OCI-LY1 (cell line): ENCODE data around the gene MPPED1.

ENCODE experiments used
- H2AFZ ChIP-seq: fragments of 200-600 bp; sonication (generic), shearing (Covaris generic); 2 replicates; pipeline ENCODE4 v1.6.0; 2014; ENCODE audit warnings: antibody characterized with exemption, mild to moderate bottlenecking, low read length
- H3F3A ChIP-seq: fragments of 200-600 bp; sonication (generic), shearing (Covaris generic); 2 replicates; pipeline ENCODE4 v1.6.0; 2014; ENCODE audit warnings: mild to moderate bottlenecking, antibody characterized with exemption, low read length, moderate library complexity; ENCODE audit not compliant: insufficient read depth
- H3K27ac ChIP-seq: fragments of 200-600 bp; sonication (generic); 2 replicates; pipeline ENCODE4 v1.5.1; 2014; ENCODE audit warnings: low read length, mixed run types, mild to moderate bottlenecking, low read depth; ENCODE audit not compliant: poor library complexity, severe bottlenecking
- H3K27me3 ChIP-seq: fragments of 200-600 bp; sonication (generic); 2 replicates; pipeline ENCODE4 v1.6.0; 2014; ENCODE audit warnings: antibody characterized with exemption, mild to moderate bottlenecking, low read length, moderate library complexity; ENCODE audit not compliant: insufficient read depth
- H3K36me3 ChIP-seq: fragments of 200-600 bp; sonication (generic); 2 replicates; pipeline ENCODE4 v1.6.1; 2014; ENCODE audit warnings: mild to moderate bottlenecking, antibody characterized with exemption, low read length, moderate library complexity, mixed read lengths; ENCODE audit not compliant: insufficient read depth
- H3K4me1 ChIP-seq: fragments of 200-600 bp; sonication (generic); 2 replicates; pipeline ENCODE4 v1.5.1; 2014; ENCODE audit warnings: mild to moderate bottlenecking, low read length, moderate library complexity; ENCODE audit not compliant: insufficient read depth, severe bottlenecking
- H3K4me2 ChIP-seq: fragments of 200-600 bp; sonication (generic), shearing (Covaris generic); 2 replicates; pipeline ENCODE4 v1.6.1; 2014; ENCODE audit warnings: low read length
- H3K4me3 ChIP-seq: fragments of 200-600 bp; sonication (generic); 2 replicates; pipeline ENCODE4 v1.5.1; 2014; ENCODE audit warnings: low read length, low read depth, mild to moderate bottlenecking, mixed read lengths; ENCODE audit not compliant: poor library complexity, severe bottlenecking
- H3K79me2 ChIP-seq: fragments of 200-600 bp; shearing (Covaris generic); 2 replicates; pipeline ENCODE4 v1.6.1; 2016; ENCODE audit warnings: mixed run types, low read length, mixed read lengths; ENCODE audit not compliant: insufficient read depth
- H3K9ac ChIP-seq: fragments of 200-600 bp; sonication (generic), shearing (Covaris generic); 2 replicates; pipeline ENCODE4 v1.6.1; 2014; ENCODE audit warnings: mild to moderate bottlenecking, low read length, mixed read lengths
- H3K9me2 ChIP-seq: fragments of 200-600 bp; sonication (generic), shearing (Covaris generic); 2 replicates; pipeline ENCODE4 v1.6.1; 2014; ENCODE audit warnings: low read depth, mild to moderate bottlenecking, low read length, mixed read lengths
- H3K9me3 ChIP-seq: fragments of 200-600 bp; shearing (Covaris generic); 2 replicates; pipeline ENCODE4 v1.6.1; 2014; ENCODE audit warnings: low read length, mixed read lengths
- H4K20me1 ChIP-seq: fragments of 200-600 bp; sonication (generic), shearing (Covaris generic); 2 replicates; pipeline ENCODE4 v1.6.0; 2016; ENCODE audit warnings: mild to moderate bottlenecking, low read length; ENCODE audit not compliant: insufficient read depth
- CTCF ChIP-seq: fragments of 200-600 bp; sonication (generic), shearing (Covaris generic); IDR thresholded peaks from 2 replicates; pipeline ENCODE4 v1.5.1; 2017; ENCODE audit warnings: mild to moderate bottlenecking, antibody characterized with exemption, low read length, moderate library complexity, mixed read lengths
- EZH2 ChIP-seq: fragments of 200-600 bp; sonication (generic), shearing (Covaris generic); IDR thresholded peaks from 2 replicates; pipeline ENCODE4 v1.8.0; 2017; ENCODE audit warnings: borderline replicate concordance, mixed run types, mild to moderate bottlenecking, antibody characterized with exemption, low read length, moderate library complexity, mixed read lengths

MPPED1 gene

GRCh38 chr22:43401233-43401632, 10.6 kb upstream of the MPPED1 start:
- Histone ChIP-seq H3K4me2 (no peak overlapping the region), H4K20me1 (no peaks in the 10 kb centered on the region), H3K9me3 (no peaks in the 10 kb centered on the region), H3F3A (no peaks in the 10 kb centered on the region), H3K79me2 (no peaks in the 10 kb centered on the region), H3K4me1 (no peaks in the 10 kb centered on the region), H3K27ac (no peak overlapping the region), H3K36me3 (no peaks in the 10 kb centered on the region), H3K9me2 (no peaks in the 10 kb centered on the region), H3K27me3 (no peaks in the 10 kb centered on the region), H3K4me3 (no peak overlapping the region), H3K9ac (no peak overlapping the region), H2AFZ (no peak overlapping the region)
- TF ChIP-seq CTCF, result no peak
- TF ChIP-seq EZH2, result no peak

GRCh38 chr22:43401661-43402060, 10.2 kb upstream of the MPPED1 start:
- H3K4me1 ChIP-seq, result no peaks in the 10 kb centered on the region
- no peaks in the 10 kb centered on the region for H3K79me2 ChIP-seq
- no peak for TF ChIP-seq CTCF
- TF ChIP-seq EZH2, result no peak
- H3K36me3 ChIP-seq, result no peaks in the 10 kb centered on the region
- no peak overlapping the region for H3K9ac ChIP-seq
- H3K4me2 ChIP-seq, result no peak overlapping the region
- no peak overlapping the region for H3K4me3 ChIP-seq
- H3K27me3 ChIP-seq, result no peaks in the 10 kb centered on the region
- no peaks in the 10 kb centered on the region for H3K9me3 ChIP-seq
- no peaks in the 10 kb centered on the region for H4K20me1 ChIP-seq
- no peak overlapping the region for H2AFZ ChIP-seq
- H3K9me2 ChIP-seq, result no peaks in the 10 kb centered on the region
- no peak overlapping the region for H3K27ac ChIP-seq
- no peaks in the 10 kb centered on the region for H3F3A ChIP-seq

GRCh38 chr22:43402128-43402527, 9.7 kb upstream of the MPPED1 start:
- Histone ChIP-seq H3K27ac (no peak overlapping the region), H3K4me2 (no peak overlapping the region), H3K4me1 (no peaks in the 10 kb centered on the region), H3K9ac (no peak overlapping the region), H2AFZ (no peak overlapping the region), H3K36me3 (no peaks in the 10 kb centered on the region), H3K79me2 (no peaks in the 10 kb centered on the region), H4K20me1 (no peaks in the 10 kb centered on the region), H3K9me2 (no peaks in the 10 kb centered on the region), H3K4me3 (no peak overlapping the region), H3K27me3 (no peaks in the 10 kb centered on the region), H3K9me3 (no peaks in the 10 kb centered on the region), H3F3A (no peaks in the 10 kb centered on the region)
- TF ChIP-seq CTCF, result no peak
- no peak for TF ChIP-seq EZH2
